Measurements from ENCODE around the gene SYPL2. TPM values are rescaled to one million over a fixed set of nuclear protein-coding genes. Genes with fewer than 3 reads are reported as not detected.

Gene SYPL2
- total RNA-seq, 1 experiment from 2014 or later: 2.5 TPM

GRCh38 chr1:109447524-109447923, 18.8 kb upstream of the SYPL2 start:
- Mint-ChIP-seq H3K9me3 (peaks cover 0 to 4% of the 10 kb centered on the region in 2 experiments; a peak in 3 of 5 replicates), H3K4me3 (no peak overlapping the region; a peak in 1 of 5 replicates), H3K36me3 (ENCODE audit: insufficient read depth in 1 of 3, low read depth in 3 of 3) (no peaks in the 10 kb centered on the region; a peak in 1 of 7 replicates), H3K27ac (no peak overlapping the region; a peak in 1 of 7 replicates), H3K27me3 (ENCODE audit: low read depth) (peaks cover 19% of the 10 kb centered on the region), H3K4me1 (no peaks in the 10 kb centered on the region)
- Histone ChIP-seq H2AFZ (ENCODE audit: low read length) (no peak overlapping the region), H3K79me2 (ENCODE audit: insufficient read depth, low read length) (no peaks in the 10 kb centered on the region), H4K8ac (replicated peaks; ENCODE audit: insufficient read length, low read depth, low read length) (no peak overlapping the region), H2BK15ac (ENCODE audit: low read depth, low read length) (no peak overlapping the region), H3K23ac (ENCODE audit: insufficient read length, low read depth, low read length) (no peak overlapping the region), H3K56ac (ENCODE audit: insufficient read length, low read depth, low read length) (no peak overlapping the region), H2BK12ac (ENCODE audit: insufficient read length, low read depth, low read length) (no peak overlapping the region), H2BK20ac (ENCODE audit: low read depth, low read length, poor library complexity, severe bottlenecking) (no peak overlapping the region), H3K18ac (ENCODE audit: insufficient read length, low read depth, low read length) (no peak overlapping the region), H3K14ac (ENCODE audit: insufficient read depth, low read length) (no peak overlapping the region), H3K79me1 (ENCODE audit: insufficient read depth, low read depth, low read length, poor library complexity, severe bottlenecking) (no peaks in the 10 kb centered on the region), H3K27me3 (ENCODE audit: insufficient read depth, low read length) (no peaks in the 10 kb centered on the region), H3K27ac (ENCODE audit: insufficient read length, low read depth, low read length) (no peak overlapping the region), H4K5ac (ENCODE audit: insufficient read length, low read depth, low read length) (no peak overlapping the region), H3K4me2 (ENCODE audit: insufficient read depth, insufficient read length, low read length) (no peak overlapping the region), H2AK5ac (ENCODE audit: insufficient read length, low read length) (no peak overlapping the region), H3K23me2 (ENCODE audit: insufficient read length, low read depth, low read length, poor library complexity, severe bottlenecking) (no peaks in the 10 kb centered on the region), H3K9ac (ENCODE audit: extremely low read depth, insufficient read length, low read length) (no peak overlapping the region), H3K4ac (ENCODE audit: low read depth, low read length) (no peak overlapping the region), H3K4me1 (ENCODE audit: insufficient read depth, low read length) (no peaks in the 10 kb centered on the region), H2BK5ac (ENCODE audit: insufficient read length, low read length) (no peak overlapping the region), H4K91ac (ENCODE audit: insufficient read length, low read depth, low read length) (no peak overlapping the region), H4K20me1 (ENCODE audit: control insufficient read depth, insufficient read depth, insufficient read length) (no peaks in the 10 kb centered on the region), H2BK120ac (ENCODE audit: low read depth, low read length, poor library complexity, severe bottlenecking) (no peak overlapping the region), H3T11ph (ENCODE audit: low read length) (no peak overlapping the region), H3K9me3 (ENCODE audit: control insufficient read depth, low read depth, low read length) (no peaks in the 10 kb centered on the region)
- no peak for DNase-seq
- no CpG with 5 or more reads among the region's 4 CpGs for WGBS (ENCODE audit: extremely low coverage, insufficient read length, low lambda C conversion rate)
- TF ChIP-seq, protein P1, sequence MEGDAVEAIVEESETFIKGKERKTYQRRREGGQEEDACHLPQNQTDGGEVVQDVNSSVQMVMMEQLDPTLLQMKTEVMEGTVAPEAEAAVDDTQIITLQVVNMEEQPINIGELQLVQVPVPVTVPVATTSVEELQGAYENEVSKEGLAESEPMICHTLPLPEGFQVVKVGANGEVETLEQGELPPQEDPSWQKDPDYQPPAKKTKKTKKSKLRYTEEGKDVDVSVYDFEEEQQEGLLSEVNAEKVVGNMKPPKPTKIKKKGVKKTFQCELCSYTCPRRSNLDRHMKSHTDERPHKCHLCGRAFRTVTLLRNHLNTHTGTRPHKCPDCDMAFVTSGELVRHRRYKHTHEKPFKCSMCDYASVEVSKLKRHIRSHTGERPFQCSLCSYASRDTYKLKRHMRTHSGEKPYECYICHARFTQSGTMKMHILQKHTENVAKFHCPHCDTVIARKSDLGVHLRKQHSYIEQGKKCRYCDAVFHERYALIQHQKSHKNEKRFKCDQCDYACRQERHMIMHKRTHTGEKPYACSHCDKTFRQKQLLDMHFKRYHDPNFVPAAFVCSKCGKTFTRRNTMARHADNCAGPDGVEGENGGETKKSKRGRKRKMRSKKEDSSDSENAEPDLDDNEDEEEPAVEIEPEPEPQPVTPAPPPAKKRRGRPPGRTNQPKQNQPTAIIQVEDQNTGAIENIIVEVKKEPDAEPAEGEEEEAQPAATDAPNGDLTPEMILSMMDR (conservative IDR thresholded peaks at IDR 0.05): no peak
